NCI-H510A (cell line): ENCODE results near the gene CDH5.
"Not testable (repeated sequence)": the region's sequence is repeated elsewhere in the genome, so short reads cannot be mapped to it uniquely, and the experiment has no call there.

Experiments
- DNase-seq: peaks from one replicate; lab custom pipeline; 2025; lab: John Stamatoyannopoulos, UW

The CDH5 gene

DNA sequence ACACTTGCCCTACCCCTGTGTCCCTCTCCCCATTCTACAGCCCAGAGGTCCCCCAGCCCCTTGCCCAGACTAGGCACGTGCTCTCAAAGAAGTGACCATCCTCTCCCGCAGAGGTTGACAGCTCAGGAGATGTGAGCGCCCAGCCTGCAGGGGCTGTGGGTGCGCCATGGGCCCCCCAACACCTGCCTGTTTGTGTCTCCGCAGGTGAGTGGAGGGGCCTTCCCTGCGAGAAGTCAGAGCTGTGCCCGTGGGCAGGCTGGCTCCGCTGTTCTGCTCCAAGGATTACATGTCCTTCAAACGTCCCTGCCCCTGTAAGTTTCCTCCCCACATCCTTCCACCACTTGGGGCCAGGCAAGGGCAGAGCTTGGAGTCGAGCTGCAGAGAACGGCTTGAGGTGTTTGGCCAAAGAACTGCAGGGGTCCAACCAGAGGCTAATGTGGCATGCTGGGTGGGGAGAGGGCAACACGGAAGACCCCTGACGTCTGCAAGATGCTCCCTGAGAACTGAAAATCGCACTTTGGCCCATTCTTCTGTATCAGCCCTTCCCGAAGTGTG, 71.0 kb downstream of the CDH5 start:
- no peak for DNase-seq

GRCh38 chr16:66438536-66438935, 72.0 kb downstream of the CDH5 start:
- DNase-seq = no peak

DNA sequence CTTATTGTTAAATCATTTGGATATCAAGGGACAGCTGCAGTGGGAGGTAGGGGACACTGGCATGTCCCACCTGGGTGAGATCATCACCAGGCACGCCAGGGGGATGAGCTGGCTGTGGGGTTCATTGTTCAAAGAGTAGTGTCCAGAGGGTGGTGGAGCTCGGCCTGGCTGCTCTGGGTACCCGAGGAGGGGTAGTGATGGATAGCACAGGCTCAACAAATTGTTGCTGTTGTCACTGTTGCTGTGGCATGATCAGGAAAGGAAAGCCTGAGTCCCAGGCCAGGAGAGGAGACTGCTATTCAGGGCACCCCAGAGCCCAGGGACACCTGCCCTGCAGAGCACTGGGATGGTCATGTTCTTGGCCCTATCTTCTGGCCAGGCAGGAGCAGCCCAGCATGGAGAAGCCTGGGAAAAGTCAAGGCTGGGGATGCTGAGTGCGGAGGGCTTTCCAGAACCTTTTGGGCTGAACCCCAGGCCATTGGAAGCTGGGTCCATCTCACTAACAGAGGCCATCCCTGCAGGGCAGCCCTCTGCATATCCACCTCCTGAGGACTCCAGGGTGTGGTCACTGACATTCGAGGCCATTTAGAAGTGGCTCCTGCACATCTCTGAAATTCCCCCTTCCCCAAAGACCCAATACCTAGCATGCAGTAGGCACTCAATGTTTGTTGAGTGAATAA, 72.7 kb downstream of the CDH5 start:
- DNase-seq = no peak

DNA sequence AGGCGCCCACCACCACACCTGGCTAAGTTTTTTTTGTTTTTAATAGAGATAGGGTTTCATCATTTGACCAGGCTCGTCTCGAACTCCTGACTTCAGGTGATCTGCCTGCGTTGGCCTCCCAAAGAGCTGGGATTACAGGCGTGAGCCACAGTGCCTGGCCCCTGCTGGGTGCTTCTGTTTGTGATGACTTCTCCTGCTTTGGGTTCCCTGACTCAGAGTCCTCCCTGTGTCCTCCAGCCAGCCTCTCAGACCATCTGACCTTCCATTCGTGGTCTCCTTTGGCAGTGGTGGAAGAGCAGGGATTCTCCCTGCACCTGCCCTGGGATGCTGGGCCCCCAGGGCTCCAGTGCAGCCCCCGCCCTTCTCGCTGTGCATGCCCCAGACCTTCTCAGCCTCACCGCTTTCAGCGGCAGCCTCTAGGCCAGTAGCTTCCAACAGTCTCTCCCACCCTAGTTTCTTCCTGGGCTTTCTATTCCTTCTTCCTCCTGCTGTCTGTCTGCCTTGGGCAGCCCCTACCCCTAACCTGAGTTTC, 73.8 kb downstream of the CDH5 start:
- DNase-seq = no peak

DNA sequence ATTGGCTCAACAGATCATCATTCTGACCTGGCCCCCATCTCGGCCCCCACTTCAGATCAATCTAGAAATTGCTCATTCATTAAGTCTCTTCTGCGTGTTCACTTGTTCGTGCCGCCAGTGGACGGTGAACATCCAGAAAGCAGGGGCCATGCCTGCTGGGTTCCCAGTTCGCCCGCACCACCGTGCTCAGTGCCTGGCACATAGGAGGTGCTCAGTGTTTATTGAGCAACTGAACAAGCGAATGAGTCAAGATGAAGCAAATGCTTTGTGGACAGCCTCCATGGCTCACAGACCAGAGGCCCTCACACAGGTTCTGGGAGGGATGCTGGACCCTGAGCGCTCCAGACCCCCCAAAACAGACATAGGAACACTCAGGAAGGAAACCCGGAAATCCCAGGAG, 74.5 kb downstream of the CDH5 start:
- no peak for DNase-seq

- DNase-seq = no peak
Measured at GRCh38 chr16:66441586-66442375, 75.3 kb downstream of the CDH5 start.

- no peak for DNase-seq
Measured at GRCh38 chr16:66442502-66443268, 76.2 kb downstream of the CDH5 start.

GRCh38 chr16:66443269-66443652, 76.8 kb downstream of the CDH5 start:
- no peak for DNase-seq

- DNase-seq = no peak
Measured at GRCh38 chr16:66444049-66444481, 77.6 kb downstream of the CDH5 start.

DNA sequence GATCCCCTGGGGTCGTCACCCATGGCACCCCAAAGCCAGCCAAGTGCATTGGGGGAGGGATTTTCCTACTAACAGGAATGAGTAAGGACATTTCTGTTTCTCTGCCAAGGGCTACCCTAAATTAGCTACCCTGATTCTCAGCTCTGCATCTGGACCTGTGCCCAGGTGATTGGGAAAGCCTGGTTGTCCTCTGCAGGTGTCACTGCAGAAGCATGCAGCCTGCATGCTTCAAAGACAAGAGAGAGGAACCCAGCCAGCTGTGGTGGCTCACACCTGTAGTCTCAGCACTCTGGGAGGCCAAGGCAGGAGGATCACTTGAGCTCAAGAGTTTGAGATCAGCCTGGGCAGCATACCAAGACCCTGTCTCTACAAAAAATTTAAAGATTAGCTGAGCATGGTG, 80.2 kb downstream of the CDH5 start:
- DNase-seq = no peak

DNA sequence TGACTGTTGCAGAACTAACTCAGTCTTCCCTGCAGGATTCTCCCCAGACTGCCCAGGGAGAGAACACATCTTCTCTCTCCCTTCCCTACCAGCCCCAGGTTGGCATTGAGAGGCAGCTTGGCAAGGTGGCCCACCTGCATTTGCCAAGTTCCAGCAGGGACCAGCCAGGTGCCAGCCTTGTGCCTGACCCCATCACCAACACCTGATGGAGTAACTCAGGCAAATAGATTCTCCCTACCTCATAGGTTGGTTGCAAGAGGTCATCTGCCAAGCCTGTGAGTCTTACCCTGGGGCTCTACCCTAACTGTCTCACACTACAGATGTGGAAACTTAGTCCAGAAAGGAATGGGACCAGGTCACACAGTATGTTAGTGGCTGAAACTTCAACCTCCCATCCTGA, 81.0 kb downstream of the CDH5 start:
- DNase-seq = no peak

- no peak for DNase-seq
Measured at GRCh38 chr16:66451548-66451947, 85.1 kb downstream of the CDH5 start.

DNA sequence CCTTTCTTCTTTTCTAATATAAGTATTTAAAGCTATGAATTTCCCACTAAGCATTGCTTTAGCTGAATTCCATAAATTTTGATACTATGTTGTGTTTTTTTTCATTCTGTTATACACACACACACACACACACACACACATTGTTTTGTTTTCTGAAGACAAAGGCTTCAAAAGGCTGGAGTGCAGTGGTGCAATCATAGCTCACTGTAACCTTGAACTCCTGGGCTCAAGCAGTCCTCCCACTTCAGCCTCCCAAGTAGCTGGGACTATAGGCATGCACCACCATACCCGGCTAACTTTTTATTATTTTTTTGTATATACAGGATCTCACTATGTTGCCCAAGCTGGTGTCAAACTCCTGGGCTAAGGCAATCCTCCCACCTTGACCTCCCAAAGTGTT, 86.7 kb downstream of the CDH5 start:
- DNase-seq = not testable (repeated sequence)
